Uterus (tissue), 4 donors: ENCODE data around the gene MTFMT. TPM values are rescaled to one million over a fixed set of nuclear protein-coding genes. Genes with fewer than 3 reads are reported as not detected.

ENCODE experiments used
- DNase-seq, 2 donors: peaks; one replicate each; pipeline ENCODE4 v3.0.0-alpha.2; 2019 to 2020
- H3K27ac ChIP-seq, 2 donors: fragments of 200-600 bp; sonication (generic); 1 replicate in 1 of 2; 2 replicates in 1 of 2; pipeline ENCODE4 v1.5.1; 2016 to 2018
- H3K27me3 ChIP-seq, 2 donors: fragments of 200-600 bp; sonication (generic); one replicate each; pipeline ENCODE4 v1.5.1; 2018 to 2019; ENCODE audit warnings: control low read depth in 1 of 2
- H3K36me3 ChIP-seq, 2 donors: fragments of 200-600 bp; sonication (generic); one replicate each; pipeline ENCODE4 v1.5.1; 2019; ENCODE audit warnings: control low read depth in 1 of 2
- H3K4me1 ChIP-seq, 2 donors: fragments of 200-600 bp; sonication (generic); one replicate each; pipeline ENCODE4 v1.5.1; 2018 to 2019; ENCODE audit warnings: control low read depth in 1 of 2
- H3K4me3 ChIP-seq, 2 donors: fragments of 200-600 bp; sonication (generic); 1 replicate in 1 of 2; 2 replicates in 1 of 2; pipeline ENCODE4 v1.5.1; 2018 to 2019; ENCODE audit warnings: mild to moderate bottlenecking in 1 of 2
- H3K9me3 ChIP-seq, 2 donors: fragments of 200-600 bp; sonication (generic); one replicate each; pipeline ENCODE4 v1.5.1; 2019; ENCODE audit warnings: control low read depth in 1 of 2
- POLR2A ChIP-seq, 2 donors: fragments of 450-650 bp; IDR thresholded peaks; one replicate each; pipeline ENCODE4 v1.6.1; 2016; ENCODE audit warnings: antibody characterized with exemption in 2 of 2, mild to moderate bottlenecking in 1 of 2, moderate library complexity in 1 of 2
- intact Hi-C: fragments of 100-400 bp; cut with DNase I; formaldehyde crosslinking; loops from one replicate; pipeline ENCODE4 v1.15.1; 2023; ENCODE audit warnings: low total_unique reads
- total RNA-seq, 4 donors: library from RNA; depleted of rRNA in 3 of 4; stranded (reverse); fragments of >200 nt in 3 of 4; gene quantifications; one replicate each; pipeline versions ENCODE4 v1.1.0 to v1.2.4, GENCODE V29; 2014 to 2023
- TF ChIP-seq, protein P1 (sequence below), 4 experiments: fragments of 200-600 bp in 2 of 4; fragments of 450-650 bp in 2 of 4; sonication (generic) in 2 of 4; IDR thresholded peaks; one replicate each; pipeline ENCODE4 v1.5.1; 2016 to 2019; ENCODE audit warnings: antibody characterized with exemption in 4 of 4, mild to moderate bottlenecking in 2 of 4, moderate library complexity in 1 of 4
- donor health status: DM: yes; HTN: yes; CAD: no.

Gene MTFMT
- total RNA-seq, 4 donors from 2014 or later = 11.5 to 30.1 (median 21.0) TPM

- Histone ChIP-seq H3K9me3 (no peaks in the 10 kb centered on the region), H3K4me3 (peak overlapping the region; percentile 43 to 58), H3K27me3 (no peaks in the 10 kb centered on the region), H3K36me3 (no peaks in the 10 kb centered on the region), H3K27ac (peak overlapping the region; percentile 80 to 98), H3K4me1 (peaks cover 13 to 15% of the 10 kb centered on the region in 2 donors)
- intact Hi-C loops = no loop called here
- no peak for TF ChIP-seq POLR2A (IDR thresholded peaks at IDR 0.05)
- TF ChIP-seq, protein P1, sequence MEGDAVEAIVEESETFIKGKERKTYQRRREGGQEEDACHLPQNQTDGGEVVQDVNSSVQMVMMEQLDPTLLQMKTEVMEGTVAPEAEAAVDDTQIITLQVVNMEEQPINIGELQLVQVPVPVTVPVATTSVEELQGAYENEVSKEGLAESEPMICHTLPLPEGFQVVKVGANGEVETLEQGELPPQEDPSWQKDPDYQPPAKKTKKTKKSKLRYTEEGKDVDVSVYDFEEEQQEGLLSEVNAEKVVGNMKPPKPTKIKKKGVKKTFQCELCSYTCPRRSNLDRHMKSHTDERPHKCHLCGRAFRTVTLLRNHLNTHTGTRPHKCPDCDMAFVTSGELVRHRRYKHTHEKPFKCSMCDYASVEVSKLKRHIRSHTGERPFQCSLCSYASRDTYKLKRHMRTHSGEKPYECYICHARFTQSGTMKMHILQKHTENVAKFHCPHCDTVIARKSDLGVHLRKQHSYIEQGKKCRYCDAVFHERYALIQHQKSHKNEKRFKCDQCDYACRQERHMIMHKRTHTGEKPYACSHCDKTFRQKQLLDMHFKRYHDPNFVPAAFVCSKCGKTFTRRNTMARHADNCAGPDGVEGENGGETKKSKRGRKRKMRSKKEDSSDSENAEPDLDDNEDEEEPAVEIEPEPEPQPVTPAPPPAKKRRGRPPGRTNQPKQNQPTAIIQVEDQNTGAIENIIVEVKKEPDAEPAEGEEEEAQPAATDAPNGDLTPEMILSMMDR (IDR thresholded peaks at IDR 0.05) = no peak
- DNase-seq = no peak
These were observed 36.7 kb upstream of the MTFMT start for GRCh38 chr15:65066001-65066634.

DNA sequence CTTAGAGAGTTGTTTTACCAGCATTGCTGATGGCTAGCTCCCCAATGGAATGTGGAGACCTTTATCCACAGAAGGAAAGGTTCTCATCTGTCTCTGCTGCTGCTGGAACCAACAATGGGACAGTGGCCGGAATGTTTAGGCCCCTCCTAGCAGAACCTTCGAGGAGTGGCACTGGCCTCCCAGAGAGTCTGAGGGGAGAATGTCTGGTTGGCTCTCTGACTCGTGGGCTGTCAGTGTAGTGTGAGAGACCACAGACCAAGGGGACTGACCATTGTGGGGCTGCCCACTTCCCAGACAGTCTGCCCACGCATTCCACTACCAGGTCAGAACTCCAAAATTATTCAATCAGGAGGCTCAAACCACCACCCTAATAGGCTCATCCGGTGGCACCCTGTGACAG, 33.3 kb upstream of the MTFMT start:
- no peaks in the 10 kb centered on the region for H3K36me3 ChIP-seq
- no peak for TF ChIP-seq POLR2A (IDR thresholded peaks at IDR 0.05)
- H3K4me3 ChIP-seq = no peak overlapping the region
- DNase-seq = no peak
- intact Hi-C loops = no loop called here
- H3K4me1 ChIP-seq = peaks cover 0 to 9% of the 10 kb centered on the region in 2 donors
- H3K9me3 ChIP-seq = no peaks in the 10 kb centered on the region
- H3K27me3 ChIP-seq = no peaks in the 10 kb centered on the region
- H3K27ac ChIP-seq = peak overlapping the region; percentile 80 to 98

- no peak for DNase-seq
- intact Hi-C loops = no loop called here
- TF ChIP-seq, protein P1 (IDR thresholded peaks at IDR 0.05) = no peak
- no peak for TF ChIP-seq POLR2A (IDR thresholded peaks at IDR 0.05)
- no peaks in the 10 kb centered on the region for H3K27me3 ChIP-seq
- H3K4me3 ChIP-seq = no peak overlapping the region
- H3K27ac ChIP-seq = peak overlapping the region; percentile 80 to 98
- H3K36me3 ChIP-seq = no peaks in the 10 kb centered on the region
- no peaks in the 10 kb centered on the region for H3K9me3 ChIP-seq
- H3K4me1 ChIP-seq = peaks cover 0 to 9% of the 10 kb centered on the region in 2 donors
These were observed 32.6 kb upstream of the MTFMT start for GRCh38 chr15:65062061-65062460.

DNA sequence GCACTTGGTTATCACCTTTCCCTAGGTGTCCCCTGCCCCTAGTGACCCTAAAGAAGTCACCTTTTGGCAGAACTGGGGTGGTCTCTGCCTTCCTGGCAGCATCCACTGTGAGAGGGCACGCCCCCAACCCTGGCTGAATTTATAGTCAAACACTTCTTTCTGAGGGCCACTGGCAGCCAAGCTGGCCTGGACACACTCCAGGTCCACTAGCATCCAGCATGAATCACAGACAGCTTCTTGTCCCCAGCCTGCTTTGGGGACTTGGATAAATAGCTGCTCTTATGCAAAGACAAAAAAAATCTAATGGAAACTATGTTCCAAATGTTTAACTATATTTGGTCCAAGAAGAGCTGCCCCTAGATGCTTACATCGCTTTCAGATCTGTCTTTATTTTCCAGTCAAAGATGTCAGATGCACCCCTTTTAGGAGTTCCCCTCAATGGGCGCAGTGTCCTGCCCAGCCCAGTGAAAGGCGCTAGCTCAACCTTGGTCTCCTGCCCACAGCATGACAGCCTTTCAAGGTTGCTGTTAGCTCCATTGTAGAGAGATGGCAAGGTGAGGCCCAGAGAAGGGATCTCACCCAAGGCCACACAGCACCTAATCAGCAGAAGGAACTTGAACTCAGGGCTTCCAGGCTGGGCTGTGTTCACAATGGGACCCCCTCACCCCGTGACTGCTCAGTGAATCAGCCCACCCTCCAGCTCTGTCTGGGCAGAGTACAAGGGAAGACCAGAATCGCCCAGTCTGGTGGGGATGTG, 31.4 kb upstream of the MTFMT start:
- Histone ChIP-seq H3K4me3 (no peak overlapping the region), H3K4me1 (peaks cover 0 to 4% of the 10 kb centered on the region in 2 donors), H3K27ac (peak overlapping the region; percentile 80 to 98), H3K36me3 (no peaks in the 10 kb centered on the region), H3K27me3 (no peaks in the 10 kb centered on the region), H3K9me3 (no peaks in the 10 kb centered on the region)
- TF ChIP-seq POLR2A (IDR thresholded peaks at IDR 0.05) = no peak
- TF ChIP-seq, protein P1 (IDR thresholded peaks at IDR 0.05) = no peak
- intact Hi-C loops = no loop called here
- no peak for DNase-seq

DNA sequence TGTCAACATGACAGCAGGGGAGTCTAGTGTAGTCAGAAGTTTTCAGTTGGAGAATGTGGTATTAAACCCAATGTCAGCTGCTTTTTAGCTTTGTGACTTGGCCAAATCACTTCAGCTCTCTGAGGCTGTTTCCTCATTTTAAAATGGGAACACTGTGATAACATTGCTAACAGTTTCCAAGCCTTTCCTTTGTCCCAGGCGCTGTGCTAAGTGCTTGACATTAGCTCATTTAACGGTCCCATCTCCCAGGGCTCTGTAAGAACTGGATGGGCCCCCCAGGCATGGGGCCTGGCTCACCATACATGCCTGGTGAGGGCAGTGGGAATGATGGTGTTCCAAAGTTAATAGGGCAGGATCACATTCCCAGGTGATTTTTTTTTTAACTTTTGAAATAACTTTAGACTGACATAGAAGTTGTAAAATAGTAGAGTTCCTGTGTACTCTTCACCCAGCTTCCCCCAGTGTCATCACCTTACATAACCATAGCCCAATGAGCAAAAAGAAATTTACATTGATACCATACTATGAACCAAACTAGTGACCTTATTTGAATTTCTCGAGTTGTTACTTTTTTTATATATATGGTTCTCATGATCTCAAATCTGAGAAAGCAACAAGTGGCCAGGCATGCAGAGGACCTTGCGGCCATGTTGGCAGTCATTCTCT, 30.6 kb upstream of the MTFMT start:
- Histone ChIP-seq H3K9me3 (no peaks in the 10 kb centered on the region), H3K27ac (peak overlapping the region; percentile 80 to 98), H3K36me3 (no peaks in the 10 kb centered on the region), H3K4me3 (no peak overlapping the region), H3K27me3 (no peaks in the 10 kb centered on the region), H3K4me1 (peaks cover 2 to 3% of the 10 kb centered on the region in 2 donors)
- intact Hi-C loops = no loop called here
- DNase-seq = no peak
- no peak for TF ChIP-seq POLR2A (IDR thresholded peaks at IDR 0.05)
- TF ChIP-seq, protein P1 (IDR thresholded peaks at IDR 0.05) = no peak
